Heart right ventricle (tissue), 16 donors: Measurements from ENCODE around the gene CASP5. TPM values are rescaled to one million over a fixed set of nuclear protein-coding genes. Genes with fewer than 3 reads are reported as not detected.
A peak's percentile ranks its signal among the peaks of the same experiment; 100 is the strongest.

ENCODE experiments used
- ATAC-seq, 8 donors: fragments of 200-7000 bp; cut with Tn5 transposase; one replicate each; pipeline ENCODE4 v1.9.1; 2020; ENCODE audit warnings: mild to moderate bottlenecking in 8 of 8, moderate library complexity in 8 of 8, moderate number of reproducible peaks in 1 of 8
- DNase-seq, 2 donors: peaks; one replicate each; pipeline ENCODE4 v3.0.0-alpha.2; 2020
- H3K27ac ChIP-seq, 10 donors: fragments of 200-600 bp; sonication (generic) in 2 of 10; one replicate each; pipeline versions ENCODE4 v1.5.0 to v1.8.0; 2020 to 2022; ENCODE audit warnings: mild to moderate bottlenecking in 3 of 10
- H3K27me3 ChIP-seq, 7 donors: fragments of 200-600 bp; one replicate each; pipeline ENCODE4 v1.8.0; 2021 to 2022; ENCODE audit warnings: mild to moderate bottlenecking in 2 of 7
- H3K36me3 ChIP-seq, 9 donors: fragments of 200-600 bp; sonication (generic) in 1 of 9; one replicate each; pipeline versions ENCODE4 v1.5.0 to v1.8.0; 2020 to 2022; ENCODE audit warnings: mild to moderate bottlenecking in 2 of 9
- H3K4me1 ChIP-seq, 9 donors: fragments of 200-600 bp; sonication (generic) in 1 of 9; one replicate each; pipeline versions ENCODE4 v1.5.0 to v1.8.0; 2020 to 2022; ENCODE audit warnings: mild to moderate bottlenecking in 4 of 9
- H3K4me3 ChIP-seq, 10 donors: fragments of 200-600 bp; sonication (generic) in 2 of 10; one replicate each; pipeline versions ENCODE4 v1.5.0 to v1.8.0; 2020 to 2022; ENCODE audit warnings: mild to moderate bottlenecking in 7 of 10, moderate library complexity in 2 of 10
- H3K9me3 ChIP-seq, 11 donors: fragments of 200-600 bp in 10 of 11; sonication (generic) in 2 of 11; one replicate each; pipeline versions ENCODE4 v1.5.0 to v1.8.0; 2013 to 2022; ENCODE audit warnings: mild to moderate bottlenecking in 2 of 11, control low read depth in 1 of 11, moderate library complexity in 1 of 11
- CTCF ChIP-seq, 9 donors: fragments of 200-600 bp; sonication (generic) in 2 of 9; IDR thresholded peaks; one replicate each; pipeline versions ENCODE4 v1.5.0 to v1.8.0; 2021 to 2022; ENCODE audit warnings: antibody characterized with exemption in 9 of 9, mild to moderate bottlenecking in 5 of 9, moderate library complexity in 1 of 9
- WGBS, 2 donors: extraction: QIAGEN DNeasy Blood & Tissue Kit; methylation state at CpG; one replicate each; pipeline ENCODE4 v1.1.7; 2013; ENCODE audit warnings: inconsistent platforms in 1 of 2; 5-methylcytosine and 5-hydroxymethylcytosine counted together
- intact Hi-C, 10 donors: fragments of 100-400 bp; cut with DNase I; formaldehyde crosslinking; loops; one replicate each; pipeline versions ENCODE4 v1.11.1 to v1.14.2; 2022
- polyA plus RNA-seq, 2 donors: library from polyadenylated mRNA; stranded (reverse); fragments of 200-250 nt; gene quantifications; one replicate each; pipeline ENCODE4 v1.2.3, GENCODE V29; 2013
- total RNA-seq, 10 donors: library from RNA; stranded (reverse); fragmentation: NEBNext Ultra II Directional in 3 of 10; extraction: Animal tissue kit (Norgen Biotek cat#: 25700) in 3 of 10; gene quantifications; one replicate each; pipeline versions ENCODE4 v1.2.1 to v1.2.4, GENCODE V29; 2021 to 2023
- donor health status: Arrhythmogenic right ventricular cardiomyopathy.
- donor health status: ischemic (EF 13 %, LVEDD 7.1; RV severe dilation, severe dysfunction).
- donor health status: healthy with polysubstance abuse.
- donor health status: DM: no; HTN: yes; CAD: no.
- donor health status: DM: no; HTN: no; CAD: no.
- donor health status: ischemic (EF 25% LVEDD 6.9; RV normal size, moderate dysfunction).
- donor health status: ischemic (EF 25% LVEDD 5.7; RV mildly dilated, moderate dysfunction).
- donor health status: healthy.
- donor health status: DM: yes; HTN: yes; CAD: no.
- donor health status: Ischemic cardiomyopathy.
- donor health status: ischemic (EF 35%, LVEDD 5.7; RV mildly dilated, moderate dysfunction).
- donor health status: nonischemic (EF 11% LVEDD 7.7; RV severe dilation, severe dysfunction).
- donor health status: DM: yes; HTN: yes; CAD: no.
- donor health status: PGD.
- donor health status: ischemic (EF 29% LVEDD 5.4; RV normal size, mild dysfunction).
- donor health status: nonischemic (EF 23%, LVEDD 6.1; RV moderate dilation, normal function).

CASP5 gene
- total and polyA plus RNA-seq, 12 donors, result 0.03 to 0.79 (median 0.21) TPM; not detected in 8

- TF ChIP-seq CTCF (IDR thresholded peaks at IDR 0.05), result no peak
- no peak for DNase-seq
- 88 to 97% methylated on average over 1 of the region's 1 CpG for WGBS, 2 donors
- Histone ChIP-seq H3K27ac (no peak overlapping the region), H3K36me3 (no peaks in the 10 kb centered on the region), H3K9me3 (no peaks in the 10 kb centered on the region), H3K4me1 (no peaks in the 10 kb centered on the region), H3K4me3 (no peak overlapping the region), H3K27me3 (no peaks in the 10 kb centered on the region)
- ATAC-seq, result no peak
- intact Hi-C loops, result loop anchor here in 1 of 10 donors (10.0 kb wide), 1 partner anchor 55 kb away; no protein-coding TSS in a partner anchor
Observed at GRCh38 chr11:104999721-105000120, 23.2 kb downstream of the CASP5 start.

GRCh38 chr11:104997288-104997687 is 25.7 kb downstream of the CASP5 start:
- H3K27ac ChIP-seq, result no peak overlapping the region
- 56 to 63% methylated on average over 6 of the region's 6 CpGs for WGBS, 2 donors
- intact Hi-C loops, result loop anchor here in 1 of 10 donors (10.0 kb wide), 1 partner anchor 52 kb away; no protein-coding TSS in a partner anchor

GRCh38 chr11:104995001-104995408 is 28.0 kb downstream of the CASP5 start:
- WGBS, 2 donors, result 56 to 78% methylated on average over 2 of the region's 2 CpGs
- Histone ChIP-seq H3K36me3 (no peaks in the 10 kb centered on the region), H3K9me3 (no peaks in the 10 kb centered on the region), H3K27ac (peak overlapping the region in 1 of 10 donors; percentile 8), H3K4me1 (peaks cover 0 to 3% (median 0%) of the 10 kb centered on the region in 9 donors), H3K27me3 (no peaks in the 10 kb centered on the region), H3K4me3 (no peak overlapping the region)
- TF ChIP-seq CTCF (IDR thresholded peaks at IDR 0.05), result no peak
- DNase-seq, result peak in 1 of 2 donors; percentile 8
- peak in 2 of 8 donors; percentile 29 to 50 for ATAC-seq
- intact Hi-C loops, result loop anchor here in 1 of 10 donors (10.0 kb wide), 1 partner anchor 50 kb away; no protein-coding TSS in a partner anchor

More at GRCh38 chr11:104997288-104997687, 25.7 kb downstream of the CASP5 start:
- ATAC-seq, result no peak
- Histone ChIP-seq H3K9me3 (no peaks in the 10 kb centered on the region), H3K36me3 (no peaks in the 10 kb centered on the region), H3K4me1 (peaks cover 0 to 2% (median 0%) of the 10 kb centered on the region in 9 donors), H3K27me3 (no peaks in the 10 kb centered on the region), H3K4me3 (no peak overlapping the region)
- no peak for DNase-seq
- peak in 1 of 9 donors; percentile 34 for TF ChIP-seq CTCF (IDR thresholded peaks at IDR 0.05)

GRCh38 chr11:104992781-104993180 is 30.2 kb downstream of the CASP5 start:
- Histone ChIP-seq H3K27me3 (no peaks in the 10 kb centered on the region), H3K36me3 (no peaks in the 10 kb centered on the region), H3K4me3 (no peak overlapping the region), H3K4me1 (peaks cover 0 to 3% (median 0%) of the 10 kb centered on the region in 9 donors), H3K9me3 (peaks cover 0 to 21% (median 9%) of the 10 kb centered on the region in 11 donors), H3K27ac (peak overlapping the region in 2 of 10 donors; percentile 29 to 41)
- DNase-seq, result no peak
- 67 to 76% methylated on average over 1 of the region's 1 CpG for WGBS, 2 donors
- no peak for TF ChIP-seq CTCF (IDR thresholded peaks at IDR 0.05)
- intact Hi-C loops, result loop anchor here in 2 of 10 donors (5.0 to 10.0 kb wide), 2 partner anchors 35 to 48 kb away; no protein-coding TSS in a partner anchor
- peak in 1 of 8 donors; percentile 44 for ATAC-seq
